ENCODE data around the gene DDR2.

The DDR2 gene

GRCh38 chr1:162671664-162672410 is 39.6 kb downstream of the DDR2 start:
- Histone ChIP-seq H3K9ac (ENCODE audit: low read length) (no peak overlapping the region), H3K9me3 (ENCODE audit: insufficient read depth, low read length) (no peaks in the 10 kb centered on the region), H3K27me3 (ENCODE audit: low read depth, low read length) (no peaks in the 10 kb centered on the region), H3K4me1 (ENCODE audit: low read length) (no peaks in the 10 kb centered on the region), H2AFZ (ENCODE audit: low read depth, low read length) (no peak overlapping the region), H4K20me1 (ENCODE audit: insufficient read depth, low read length) (no peaks in the 10 kb centered on the region), H3K36me3 (replicated peaks; ENCODE audit: low read depth, low read length) (no peaks in the 10 kb centered on the region), H3K4me3 (ENCODE audit: low read length) (no peak overlapping the region), H3K4me2 (ENCODE audit: low read length) (no peak overlapping the region), H3K79me2 (ENCODE audit: low read length) (no peaks in the 10 kb centered on the region), H3K27ac (ENCODE audit: low read length) (no peak overlapping the region)
- TF ChIP-seq, protein P1, sequence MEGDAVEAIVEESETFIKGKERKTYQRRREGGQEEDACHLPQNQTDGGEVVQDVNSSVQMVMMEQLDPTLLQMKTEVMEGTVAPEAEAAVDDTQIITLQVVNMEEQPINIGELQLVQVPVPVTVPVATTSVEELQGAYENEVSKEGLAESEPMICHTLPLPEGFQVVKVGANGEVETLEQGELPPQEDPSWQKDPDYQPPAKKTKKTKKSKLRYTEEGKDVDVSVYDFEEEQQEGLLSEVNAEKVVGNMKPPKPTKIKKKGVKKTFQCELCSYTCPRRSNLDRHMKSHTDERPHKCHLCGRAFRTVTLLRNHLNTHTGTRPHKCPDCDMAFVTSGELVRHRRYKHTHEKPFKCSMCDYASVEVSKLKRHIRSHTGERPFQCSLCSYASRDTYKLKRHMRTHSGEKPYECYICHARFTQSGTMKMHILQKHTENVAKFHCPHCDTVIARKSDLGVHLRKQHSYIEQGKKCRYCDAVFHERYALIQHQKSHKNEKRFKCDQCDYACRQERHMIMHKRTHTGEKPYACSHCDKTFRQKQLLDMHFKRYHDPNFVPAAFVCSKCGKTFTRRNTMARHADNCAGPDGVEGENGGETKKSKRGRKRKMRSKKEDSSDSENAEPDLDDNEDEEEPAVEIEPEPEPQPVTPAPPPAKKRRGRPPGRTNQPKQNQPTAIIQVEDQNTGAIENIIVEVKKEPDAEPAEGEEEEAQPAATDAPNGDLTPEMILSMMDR (IDR thresholded peaks at IDR 0.05; ENCODE audit: low read depth, low read length): no peak
- TF ChIP-seq EZH2phosphoT487 (IDR thresholded peaks at IDR 0.05; ENCODE audit: low read depth): no peak

DNA sequence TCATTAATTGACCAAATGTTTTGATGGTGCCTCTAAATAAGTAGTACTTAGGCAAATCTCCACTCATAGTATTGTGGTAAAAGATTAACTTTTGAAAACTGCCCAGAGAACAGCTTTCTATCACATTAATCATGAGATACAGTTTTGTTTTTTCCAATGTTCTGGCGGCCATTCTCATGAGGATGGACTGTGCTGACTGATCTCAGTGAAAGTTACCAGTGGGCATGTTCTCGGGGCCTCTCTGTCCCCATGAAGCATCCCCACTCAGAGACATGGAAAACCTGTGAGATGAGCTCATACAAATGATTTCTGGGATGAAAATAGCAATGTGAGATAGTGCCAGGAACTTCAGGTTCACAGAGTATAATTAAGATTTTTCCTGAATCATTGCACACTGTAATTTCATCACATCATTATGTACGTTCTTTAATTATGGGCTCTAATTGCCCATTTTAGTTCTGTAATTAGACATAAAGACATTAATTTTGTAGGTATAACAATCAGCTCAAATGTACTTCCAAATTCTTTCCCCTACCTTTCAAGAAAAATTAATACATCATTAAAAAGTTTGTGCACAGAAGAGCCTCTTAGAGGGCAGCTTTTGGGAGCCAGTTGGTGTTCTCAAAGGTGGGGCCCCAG is 40.5 kb downstream of the DDR2 start:
- H3K4me2 ChIP-seq (ENCODE audit: low read length): no peak overlapping the region
- H4K20me1 ChIP-seq (ENCODE audit: insufficient read depth, low read length): no peaks in the 10 kb centered on the region
- H3K9ac ChIP-seq (ENCODE audit: low read length): no peak overlapping the region
- H3K4me1 ChIP-seq (ENCODE audit: low read length): no peaks in the 10 kb centered on the region
- H3K36me3 ChIP-seq (replicated peaks; ENCODE audit: low read depth, low read length): no peaks in the 10 kb centered on the region
- TF ChIP-seq, protein P1 (IDR thresholded peaks at IDR 0.05; ENCODE audit: low read depth, low read length): no peak
- TF ChIP-seq EZH2phosphoT487 (IDR thresholded peaks at IDR 0.05; ENCODE audit: low read depth): no peak
- H3K9me3 ChIP-seq (ENCODE audit: insufficient read depth, low read length): no peaks in the 10 kb centered on the region
- H3K79me2 ChIP-seq (ENCODE audit: low read length): no peaks in the 10 kb centered on the region
- H3K27me3 ChIP-seq (ENCODE audit: low read depth, low read length): no peaks in the 10 kb centered on the region
- H2AFZ ChIP-seq (ENCODE audit: low read depth, low read length): no peak overlapping the region
- no peak overlapping the region for H3K27ac ChIP-seq (ENCODE audit: low read length)
- no peak overlapping the region for H3K4me3 ChIP-seq (ENCODE audit: low read length)

- Histone ChIP-seq H3K27me3 (ENCODE audit: low read depth, low read length) (no peaks in the 10 kb centered on the region), H3K27ac (ENCODE audit: low read length) (no peak overlapping the region), H2AFZ (ENCODE audit: low read depth, low read length) (no peak overlapping the region), H3K4me1 (ENCODE audit: low read length) (no peaks in the 10 kb centered on the region), H3K36me3 (replicated peaks; ENCODE audit: low read depth, low read length) (no peaks in the 10 kb centered on the region), H3K79me2 (ENCODE audit: low read length) (no peaks in the 10 kb centered on the region), H3K9me3 (ENCODE audit: insufficient read depth, low read length) (no peaks in the 10 kb centered on the region), H3K4me3 (ENCODE audit: low read length) (no peak overlapping the region), H3K4me2 (ENCODE audit: low read length) (no peak overlapping the region), H3K9ac (ENCODE audit: low read length) (no peak overlapping the region), H4K20me1 (ENCODE audit: insufficient read depth, low read length) (no peaks in the 10 kb centered on the region)
- TF ChIP-seq, protein P1 (IDR thresholded peaks at IDR 0.05; ENCODE audit: low read depth, low read length): no peak
- TF ChIP-seq EZH2phosphoT487 (IDR thresholded peaks at IDR 0.05; ENCODE audit: low read depth): no peak
These were observed 41.9 kb downstream of the DDR2 start for GRCh38 chr1:162674034-162674608.

GRCh38 chr1:162676087-162676486 is 43.8 kb downstream of the DDR2 start:
- Histone ChIP-seq H3K79me2 (ENCODE audit: low read length) (no peaks in the 10 kb centered on the region), H3K9ac (ENCODE audit: low read length) (no peak overlapping the region), H2AFZ (ENCODE audit: low read depth, low read length) (no peak overlapping the region), H3K36me3 (replicated peaks; ENCODE audit: low read depth, low read length) (no peaks in the 10 kb centered on the region), H3K4me1 (ENCODE audit: low read length) (no peaks in the 10 kb centered on the region), H3K9me3 (ENCODE audit: insufficient read depth, low read length) (no peaks in the 10 kb centered on the region), H3K4me2 (ENCODE audit: low read length) (no peak overlapping the region), H4K20me1 (ENCODE audit: insufficient read depth, low read length) (no peaks in the 10 kb centered on the region), H3K27ac (ENCODE audit: low read length) (no peak overlapping the region), H3K27me3 (ENCODE audit: low read depth, low read length) (no peaks in the 10 kb centered on the region), H3K4me3 (ENCODE audit: low read length) (no peak overlapping the region)
- TF ChIP-seq, protein P1 (IDR thresholded peaks at IDR 0.05; ENCODE audit: low read depth, low read length): no peak
- no peak for TF ChIP-seq EZH2phosphoT487 (IDR thresholded peaks at IDR 0.05; ENCODE audit: low read depth)

Measured in OCI-LY3 (cell line).